ENCODE measurements around the gene CLIC5. TPM values are rescaled to one million over a fixed set of nuclear protein-coding genes. Genes with fewer than 3 reads are reported as not detected.

The CLIC5 gene
- polyA plus RNA-seq, 2 donors, result 0.25 to 0.37 TPM

DNA sequence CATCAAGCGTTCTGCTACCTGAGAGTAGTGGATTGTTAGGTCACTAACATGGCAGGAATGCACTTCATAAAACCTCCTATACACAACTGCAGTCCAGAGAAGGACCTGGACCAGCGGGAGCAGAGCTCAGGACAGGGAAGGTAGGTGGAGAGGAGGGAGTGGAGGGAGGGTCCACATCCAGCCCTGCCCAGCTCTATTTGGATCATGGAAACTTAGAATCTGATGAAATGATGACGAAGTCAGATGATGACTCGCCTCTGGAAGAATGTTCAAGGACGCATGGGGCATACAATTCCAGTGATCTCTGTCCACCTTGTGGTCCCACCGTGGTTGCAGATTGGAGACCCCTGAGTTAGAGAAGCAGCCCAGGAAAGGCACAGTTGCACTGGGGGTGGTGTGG lies 68.8 kb downstream of the CLIC5 start:
- Histone ChIP-seq H3K4me3 (ENCODE audit: low read depth in 1 of 2, low read length in 2 of 2) (no peak overlapping the region), H3K27me3 (ENCODE audit: control insufficient read depth in 1 of 2, insufficient read depth in 2 of 2, low read length in 2 of 2) (no peaks in the 10 kb centered on the region), H3K27ac (ENCODE audit: low read depth in 2 of 2, low read length in 1 of 2) (no peak overlapping the region), H3K9me3 (ENCODE audit: control insufficient read depth in 2 of 2, insufficient read depth in 1 of 2, low read depth in 1 of 2, low read length in 1 of 2) (no peaks in the 10 kb centered on the region), H3K36me3 (ENCODE audit: control insufficient read depth in 2 of 2, insufficient read depth in 2 of 2, low read length in 1 of 2) (no peaks in the 10 kb centered on the region), H3K4me1 (ENCODE audit: control insufficient read depth in 2 of 2, insufficient read depth in 2 of 2, low read length in 1 of 2) (no peaks in the 10 kb centered on the region)
- 84 to 89% methylated on average over 6 of the region's 6 CpGs for WGBS, 2 donors

GRCh38 chr6:45946352-45946751 lies 69.3 kb downstream of the CLIC5 start:
- H3K27ac ChIP-seq (ENCODE audit: low read depth in 2 of 2, low read length in 1 of 2), result no peak overlapping the region
- WGBS, 2 donors, result 60 to 66% methylated on average over 3 of the region's 3 CpGs
- H3K4me3 ChIP-seq (ENCODE audit: low read depth in 1 of 2, low read length in 2 of 2), result no peak overlapping the region
- H3K4me1 ChIP-seq (ENCODE audit: control insufficient read depth in 2 of 2, insufficient read depth in 2 of 2, low read length in 1 of 2), result no peaks in the 10 kb centered on the region
- H3K36me3 ChIP-seq (ENCODE audit: control insufficient read depth in 2 of 2, insufficient read depth in 2 of 2, low read length in 1 of 2), result no peaks in the 10 kb centered on the region
- H3K27me3 ChIP-seq (ENCODE audit: control insufficient read depth in 1 of 2, insufficient read depth in 2 of 2, low read length in 2 of 2), result no peaks in the 10 kb centered on the region
- H3K9me3 ChIP-seq (ENCODE audit: control insufficient read depth in 2 of 2, insufficient read depth in 1 of 2, low read depth in 1 of 2, low read length in 1 of 2), result no peaks in the 10 kb centered on the region

DNA sequence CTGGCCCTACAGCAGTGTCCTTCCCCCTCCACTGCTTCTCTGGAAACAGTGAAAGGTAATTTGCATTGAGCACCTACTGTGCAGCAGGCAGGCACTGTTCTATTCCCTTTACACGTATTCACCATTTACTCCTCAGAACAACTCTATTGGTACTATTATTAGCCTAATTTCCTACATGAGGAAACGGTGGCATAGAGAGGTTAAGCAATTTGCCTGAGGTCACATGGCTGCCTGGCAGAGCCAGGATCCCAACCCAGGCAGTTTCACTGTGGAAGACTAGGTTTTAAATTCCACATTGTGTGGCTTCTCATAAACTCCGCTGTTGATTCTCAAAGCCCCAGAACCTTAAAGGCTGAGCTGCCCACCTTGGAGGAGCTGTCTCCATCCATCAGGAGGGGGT lies 72.7 kb downstream of the CLIC5 start:
- no peak overlapping the region for H3K4me3 ChIP-seq (ENCODE audit: low read depth in 1 of 2, low read length in 2 of 2)
- 73 to 86% methylated on average over 3 of the region's 3 CpGs for WGBS, 2 donors
- no peak overlapping the region for H3K27ac ChIP-seq (ENCODE audit: low read depth in 2 of 2, low read length in 1 of 2)

GRCh38 chr6:45933855-45934254 lies 81.8 kb downstream of the CLIC5 start:
- no peaks in the 10 kb centered on the region for H3K4me1 ChIP-seq (ENCODE audit: control insufficient read depth in 2 of 2, insufficient read depth in 2 of 2, low read length in 1 of 2)
- H3K36me3 ChIP-seq (ENCODE audit: control insufficient read depth in 2 of 2, insufficient read depth in 2 of 2, low read length in 1 of 2), result no peaks in the 10 kb centered on the region
- H3K4me3 ChIP-seq (ENCODE audit: low read depth in 1 of 2, low read length in 2 of 2), result no peak overlapping the region
- H3K27ac ChIP-seq (ENCODE audit: low read depth in 2 of 2, low read length in 1 of 2), result no peak overlapping the region
- WGBS, 2 donors, result 83 to 86% methylated on average over 7 of the region's 7 CpGs
- no peaks in the 10 kb centered on the region for H3K27me3 ChIP-seq (ENCODE audit: control insufficient read depth in 1 of 2, insufficient read depth in 2 of 2, low read length in 2 of 2)
- H3K9me3 ChIP-seq (ENCODE audit: control insufficient read depth in 2 of 2, insufficient read depth in 1 of 2, low read depth in 1 of 2, low read length in 1 of 2), result no peaks in the 10 kb centered on the region

More for the DNA sequence above, 72.7 kb downstream of the CLIC5 start:
- Histone ChIP-seq H3K36me3 (ENCODE audit: control insufficient read depth in 2 of 2, insufficient read depth in 2 of 2, low read length in 1 of 2) (no peaks in the 10 kb centered on the region), H3K9me3 (ENCODE audit: control insufficient read depth in 2 of 2, insufficient read depth in 1 of 2, low read depth in 1 of 2, low read length in 1 of 2) (peaks cover 0 to 4% of the 10 kb centered on the region in 2 donors), H3K27me3 (ENCODE audit: control insufficient read depth in 1 of 2, insufficient read depth in 2 of 2, low read length in 2 of 2) (no peaks in the 10 kb centered on the region), H3K4me1 (ENCODE audit: control insufficient read depth in 2 of 2, insufficient read depth in 2 of 2, low read length in 1 of 2) (no peaks in the 10 kb centered on the region)

DNA sequence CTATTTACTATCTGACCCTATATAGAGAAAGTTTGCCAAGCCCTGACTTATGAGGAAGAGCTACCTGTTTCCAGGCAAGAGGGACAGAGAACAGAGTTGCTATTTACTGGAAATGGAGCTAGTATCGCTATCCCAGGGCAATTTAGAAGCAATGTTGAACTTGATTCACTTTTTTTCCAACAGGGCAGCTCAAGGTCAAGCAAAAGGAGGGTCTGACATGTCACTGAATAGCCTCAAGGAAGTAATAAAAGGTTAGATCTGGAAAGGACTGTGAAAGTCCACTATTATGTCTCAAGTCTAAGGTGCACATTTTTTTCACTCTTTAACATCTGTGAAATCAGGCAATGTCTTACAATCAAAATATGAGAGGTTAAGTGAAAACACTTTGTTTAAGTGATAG lies 84.4 kb downstream of the CLIC5 start:
- H3K27ac ChIP-seq (ENCODE audit: low read depth in 2 of 2, low read length in 1 of 2), result no peak overlapping the region
- no peaks in the 10 kb centered on the region for H3K27me3 ChIP-seq (ENCODE audit: control insufficient read depth in 1 of 2, insufficient read depth in 2 of 2, low read length in 2 of 2)
- H3K36me3 ChIP-seq (ENCODE audit: control insufficient read depth in 2 of 2, insufficient read depth in 2 of 2, low read length in 1 of 2), result no peaks in the 10 kb centered on the region
- no peaks in the 10 kb centered on the region for H3K9me3 ChIP-seq (ENCODE audit: control insufficient read depth in 2 of 2, insufficient read depth in 1 of 2, low read depth in 1 of 2, low read length in 1 of 2)
- H3K4me3 ChIP-seq (ENCODE audit: low read depth in 1 of 2, low read length in 2 of 2), result no peak overlapping the region
- 85 to 90% methylated on average over 1 of the region's 1 CpG for WGBS, 2 donors
- no peaks in the 10 kb centered on the region for H3K4me1 ChIP-seq (ENCODE audit: control insufficient read depth in 2 of 2, insufficient read depth in 2 of 2, low read length in 1 of 2)

- Histone ChIP-seq H3K4me3 (ENCODE audit: low read depth in 1 of 2, low read length in 2 of 2) (no peak overlapping the region), H3K4me1 (ENCODE audit: control insufficient read depth in 2 of 2, insufficient read depth in 2 of 2, low read length in 1 of 2) (no peaks in the 10 kb centered on the region), H3K36me3 (ENCODE audit: control insufficient read depth in 2 of 2, insufficient read depth in 2 of 2, low read length in 1 of 2) (no peaks in the 10 kb centered on the region), H3K27me3 (ENCODE audit: control insufficient read depth in 1 of 2, insufficient read depth in 2 of 2, low read length in 2 of 2) (no peaks in the 10 kb centered on the region), H3K9me3 (ENCODE audit: control insufficient read depth in 2 of 2, insufficient read depth in 1 of 2, low read depth in 1 of 2, low read length in 1 of 2) (no peaks in the 10 kb centered on the region), H3K27ac (ENCODE audit: low read depth in 2 of 2, low read length in 1 of 2) (no peak overlapping the region)
- WGBS, 2 donors, result 24 to 25% methylated on average over 7 of the region's 7 CpGs
Observed at GRCh38 chr6:45930420-45931040, 85.1 kb downstream of the CLIC5 start.

GRCh38 chr6:45929421-45930361 lies 86.0 kb downstream of the CLIC5 start:
- H3K9me3 ChIP-seq (ENCODE audit: control insufficient read depth in 2 of 2, insufficient read depth in 1 of 2, low read depth in 1 of 2, low read length in 1 of 2), result no peaks in the 10 kb centered on the region
- 74 to 75% methylated on average over 17 of the region's 17 CpGs for WGBS, 2 donors

DNA sequence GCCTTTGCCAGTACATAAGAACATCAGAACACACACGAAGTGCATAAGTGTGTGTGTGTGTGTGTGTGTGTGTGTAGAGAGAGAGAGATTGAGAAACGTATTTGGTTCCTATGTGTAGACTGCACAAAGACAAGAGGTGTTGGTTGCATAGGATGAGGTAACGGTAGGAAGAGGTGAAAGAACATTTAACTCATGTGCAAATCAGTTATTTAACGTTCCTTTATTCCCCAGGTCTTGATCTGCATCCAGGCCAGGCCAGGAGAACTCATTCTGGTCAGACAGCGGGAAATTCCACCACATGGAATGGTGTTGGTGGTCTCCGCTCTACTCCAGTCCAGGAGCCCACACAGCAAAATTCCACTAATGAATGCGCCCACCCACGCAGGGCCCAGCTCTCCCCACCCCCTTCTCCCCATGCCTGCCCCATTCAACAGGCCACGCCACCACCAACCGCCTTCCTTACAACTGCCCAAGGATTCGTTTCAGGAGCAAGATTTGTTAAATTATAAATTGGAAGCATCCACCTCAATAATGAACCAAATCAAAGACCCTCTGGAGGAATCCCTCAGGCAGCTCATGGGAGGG lies 86.8 kb downstream of the CLIC5 start:
- H3K27me3 ChIP-seq (ENCODE audit: control insufficient read depth in 1 of 2, insufficient read depth in 2 of 2, low read length in 2 of 2), result no peaks in the 10 kb centered on the region
- 91% methylated on average over 11 of the region's 11 CpGs for WGBS, 2 donors
- no peaks in the 10 kb centered on the region for H3K36me3 ChIP-seq (ENCODE audit: control insufficient read depth in 2 of 2, insufficient read depth in 2 of 2, low read length in 1 of 2)
- H3K9me3 ChIP-seq (ENCODE audit: control insufficient read depth in 2 of 2, insufficient read depth in 1 of 2, low read depth in 1 of 2, low read length in 1 of 2), result no peaks in the 10 kb centered on the region
- H3K27ac ChIP-seq (ENCODE audit: low read depth in 2 of 2, low read length in 1 of 2), result no peak overlapping the region
- H3K4me1 ChIP-seq (ENCODE audit: control insufficient read depth in 2 of 2, insufficient read depth in 2 of 2, low read length in 1 of 2), result no peaks in the 10 kb centered on the region
- no peak overlapping the region for H3K4me3 ChIP-seq (ENCODE audit: low read depth in 1 of 2, low read length in 2 of 2)

More at GRCh38 chr6:45929421-45930361, 86.0 kb downstream of the CLIC5 start:
- Histone ChIP-seq H3K27me3 (ENCODE audit: control insufficient read depth in 1 of 2, insufficient read depth in 2 of 2, low read length in 2 of 2) (no peaks in the 10 kb centered on the region), H3K36me3 (ENCODE audit: control insufficient read depth in 2 of 2, insufficient read depth in 2 of 2, low read length in 1 of 2) (no peaks in the 10 kb centered on the region), H3K4me1 (ENCODE audit: control insufficient read depth in 2 of 2, insufficient read depth in 2 of 2, low read length in 1 of 2) (no peaks in the 10 kb centered on the region), H3K27ac (ENCODE audit: low read depth in 2 of 2, low read length in 1 of 2) (no peak overlapping the region), H3K4me3 (ENCODE audit: low read depth in 1 of 2, low read length in 2 of 2) (no peak overlapping the region)

- Histone ChIP-seq H3K36me3 (ENCODE audit: control insufficient read depth in 2 of 2, insufficient read depth in 2 of 2, low read length in 1 of 2) (no peaks in the 10 kb centered on the region), H3K4me1 (ENCODE audit: control insufficient read depth in 2 of 2, insufficient read depth in 2 of 2, low read length in 1 of 2) (no peaks in the 10 kb centered on the region), H3K4me3 (ENCODE audit: low read depth in 1 of 2, low read length in 2 of 2) (no peak overlapping the region), H3K27ac (ENCODE audit: low read depth in 2 of 2, low read length in 1 of 2) (no peak overlapping the region), H3K27me3 (ENCODE audit: control insufficient read depth in 1 of 2, insufficient read depth in 2 of 2, low read length in 2 of 2) (no peaks in the 10 kb centered on the region), H3K9me3 (ENCODE audit: control insufficient read depth in 2 of 2, insufficient read depth in 1 of 2, low read depth in 1 of 2, low read length in 1 of 2) (no peaks in the 10 kb centered on the region)
- 77 to 82% methylated on average over 9 of the region's 9 CpGs for WGBS, 2 donors
Observed at GRCh38 chr6:45927421-45928320, 88.0 kb downstream of the CLIC5 start.
